ENCODE results near the gene ADRB1. TPM values are rescaled to one million over a fixed set of nuclear protein-coding genes. Genes with fewer than 3 reads are reported as not detected.
A peak's percentile ranks its signal among the peaks of the same experiment; 100 is the strongest.

ADRB1 gene
- under 1 TPM; 0.27 to 0.42 TPM for total RNA-seq

- no peak for TF ChIP-seq CTCF (IDR thresholded peaks at IDR 0.05)
- H3K27ac ChIP-seq: no peak within 1 kb of the TSS
- no peak for ATAC-seq (ENCODE audit: insufficient number of reproducible peaks, low FRiP score, low read depth)
Observed at GRCh38 chr10:114043532-114044246, at the start of gene ADRB1. Gene ADRB1, plus strand, starts transcription at chr10:114043866. Its CDS starts 267 bp downstream, at chr10:114044133.

DNA sequence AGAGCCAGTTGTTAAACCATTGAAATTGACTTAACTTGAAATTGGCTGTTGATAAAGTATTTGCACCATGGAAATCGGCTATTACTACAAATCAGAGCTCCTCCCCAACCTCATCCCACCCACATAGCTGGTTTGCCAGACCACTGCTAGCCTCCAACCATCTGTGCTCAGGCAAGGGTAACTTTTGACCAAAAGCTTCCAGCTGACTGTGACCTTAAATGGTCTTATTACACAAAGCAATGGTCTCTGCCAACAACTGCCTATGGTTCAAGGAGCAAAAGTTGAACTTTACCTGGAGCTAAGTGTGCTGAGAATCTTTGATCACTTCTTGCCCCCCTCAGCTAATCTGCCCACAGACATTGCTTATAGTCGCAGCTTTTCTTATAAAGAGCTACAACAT, 48.5 kb upstream of the ADRB1 start:
- Histone ChIP-seq H3K4me3 (no peak overlapping the region), H3K9me3 (no peaks in the 10 kb centered on the region), H3K27me3 (replicated peaks; ENCODE audit: insufficient read depth) (no peaks in the 10 kb centered on the region), H3K27ac (no peak overlapping the region), H3K4me1 (ENCODE audit: control insufficient read depth in 1 of 2, low read depth in 2 of 2) (peaks cover 0 to 5% of the 10 kb centered on the region in 2 donors), H3K36me3 (no peaks in the 10 kb centered on the region)
- ATAC-seq (ENCODE audit: insufficient number of reproducible peaks, low FRiP score, low read depth) (no peak), DNase-seq (ENCODE audit: low spot score) (no peak)
- no peak for TF ChIP-seq CTCF (IDR thresholded peaks at IDR 0.05)

More at GRCh38 chr10:114043532-114044246, at the start of gene ADRB1:
- H3K36me3 ChIP-seq: no peaks in the 10 kb centered on the region
- no peaks in the 10 kb centered on the region for H3K9me3 ChIP-seq
- H3K4me3 ChIP-seq: peak within 1 kb of the TSS; percentile 68
- DNase-seq (ENCODE audit: low spot score): no peak
- peaks cover 10% of the 10 kb centered on the region for H3K27me3 ChIP-seq (replicated peaks; ENCODE audit: insufficient read depth)
- H3K4me1 ChIP-seq (ENCODE audit: control insufficient read depth in 1 of 2, low read depth in 2 of 2): peaks cover 3 to 13% of the 10 kb centered on the region in 2 donors

DNA sequence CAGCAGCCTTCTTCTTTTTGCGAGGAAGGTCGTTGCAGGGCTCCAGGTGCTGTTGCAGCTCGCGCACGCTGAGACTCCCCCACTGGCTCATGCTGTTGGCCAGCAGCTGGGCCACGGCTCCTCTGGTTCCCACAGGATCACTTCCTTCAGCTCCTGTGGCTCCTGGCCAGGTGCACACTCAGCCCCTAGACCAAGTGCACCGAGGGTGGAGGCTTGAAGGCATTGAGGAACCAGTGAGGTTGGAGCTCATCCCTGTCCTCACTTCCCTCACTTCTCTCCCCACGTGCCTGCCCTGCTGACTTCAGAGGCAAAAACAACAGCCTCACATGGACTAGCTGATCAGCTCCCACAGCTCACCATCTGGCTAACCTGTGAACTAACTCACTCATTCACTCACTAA, 46.2 kb upstream of the ADRB1 start:
- ATAC-seq (ENCODE audit: insufficient number of reproducible peaks, low FRiP score, low read depth) (no peak), DNase-seq (ENCODE audit: low spot score) (no peak)
- no peaks in the 10 kb centered on the region for H3K9me3 ChIP-seq
- no peaks in the 10 kb centered on the region for H3K27me3 ChIP-seq (replicated peaks; ENCODE audit: insufficient read depth)
- no peak overlapping the region for H3K4me3 ChIP-seq
- H3K27ac ChIP-seq: no peak overlapping the region
- no peak for TF ChIP-seq CTCF (IDR thresholded peaks at IDR 0.05)
- H3K4me1 ChIP-seq (ENCODE audit: control insufficient read depth in 1 of 2, low read depth in 2 of 2): peaks cover 0 to 5% of the 10 kb centered on the region in 2 donors
- no peaks in the 10 kb centered on the region for H3K36me3 ChIP-seq

GRCh38 chr10:113999531-113999930, 44.1 kb upstream of the ADRB1 start:
- Histone ChIP-seq H3K27ac (no peak overlapping the region), H3K27me3 (replicated peaks; ENCODE audit: insufficient read depth) (no peaks in the 10 kb centered on the region), H3K9me3 (no peaks in the 10 kb centered on the region), H3K36me3 (no peaks in the 10 kb centered on the region), H3K4me1 (ENCODE audit: control insufficient read depth in 1 of 2, low read depth in 2 of 2) (no peaks in the 10 kb centered on the region), H3K4me3 (no peak overlapping the region)
- ATAC-seq (ENCODE audit: insufficient number of reproducible peaks, low FRiP score, low read depth): no peak
- no peak for TF ChIP-seq CTCF (IDR thresholded peaks at IDR 0.05)
- DNase-seq (ENCODE audit: low spot score): no peak

- Histone ChIP-seq H3K27me3 (replicated peaks; ENCODE audit: insufficient read depth) (no peaks in the 10 kb centered on the region), H3K9me3 (no peaks in the 10 kb centered on the region), H3K36me3 (no peaks in the 10 kb centered on the region), H3K4me1 (ENCODE audit: control insufficient read depth in 1 of 2, low read depth in 2 of 2) (no peaks in the 10 kb centered on the region), H3K27ac (no peak overlapping the region), H3K4me3 (no peak overlapping the region)
- TF ChIP-seq CTCF (IDR thresholded peaks at IDR 0.05): no peak
- ATAC-seq (ENCODE audit: insufficient number of reproducible peaks, low FRiP score, low read depth): no peak
- DNase-seq (ENCODE audit: low spot score): no peak
Observed at GRCh38 chr10:114000457-114001010, 43.1 kb upstream of the ADRB1 start.
